Activated T-helper 17 cell treated with anti-CD3 and anti-CD28 coated beads, Interleukin-2, amount 50 U/mL, for 72 hours (primary cell): Measurements from ENCODE around the gene SLC39A13. TPM values are rescaled to one million over a fixed set of nuclear protein-coding genes. Genes with fewer than 3 reads are reported as not detected.
A peak's percentile ranks its signal among the peaks of the same experiment; 100 is the strongest.
"Not testable (repeated sequence)": the region's sequence is repeated elsewhere in the genome, so short reads cannot be mapped to it uniquely, and the experiment has no call there.

Experiments
- ATAC-seq: fragments of 150-1000 bp; cut with Tn5 transposase; replicated peaks from 2 replicates; pipeline ENCODE4 v1.10.0; 2021; ENCODE audit warnings: mild to moderate bottlenecking, moderate library complexity
- H3K27ac Mint-ChIP-seq: one replicate; pipeline ENCODE4 v1.8.0; 2022; ENCODE audit warnings: mixed read lengths
- H3K27me3 Mint-ChIP-seq: one replicate; pipeline ENCODE4 v1.8.0; 2022; ENCODE audit warnings: mixed read lengths
- H3K36me3 Mint-ChIP-seq: one replicate; pipeline ENCODE4 v1.8.0; 2022; ENCODE audit warnings: low read depth, mild to moderate bottlenecking, mixed read lengths
- H3K4me1 Mint-ChIP-seq: one replicate; pipeline ENCODE4 v1.8.0; 2022; ENCODE audit warnings: mixed read lengths
- H3K4me3 Mint-ChIP-seq: one replicate; pipeline ENCODE4 v1.8.0; 2022; ENCODE audit warnings: mild to moderate bottlenecking, mixed read lengths
- H3K9me3 Mint-ChIP-seq: one replicate; pipeline ENCODE4 v1.8.0; 2022; ENCODE audit warnings: mixed read lengths
- total RNA-seq, 2 donors: library from RNA; stranded (reverse); gene quantifications; one replicate each; pipeline ENCODE4 v1.2.3, GENCODE V29; 2022

SLC39A13 gene
- total RNA-seq, 2 donors from 2014 or later = 16.1 to 17.5 TPM

DNA sequence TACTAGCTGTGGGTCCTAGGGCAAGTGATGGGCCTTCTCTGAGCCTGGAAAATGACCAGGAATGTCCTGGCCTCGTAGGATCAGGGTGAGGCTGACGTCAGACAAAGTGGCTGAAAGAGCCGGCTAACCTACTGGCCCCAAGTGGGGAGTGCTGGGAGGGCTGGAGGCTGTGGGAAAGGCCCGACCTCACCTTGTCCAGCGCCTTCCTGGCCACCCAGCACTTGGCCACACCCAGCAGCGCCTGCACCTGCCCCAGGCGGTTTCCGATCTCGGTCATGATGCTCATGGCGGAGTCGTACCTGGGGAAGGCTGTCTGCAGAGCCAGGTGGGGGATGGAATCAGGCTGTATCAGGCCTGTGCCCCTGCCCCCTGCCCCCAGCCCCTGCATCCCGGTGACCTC, 33.0 kb downstream of the SLC39A13 start:
- Mint-ChIP-seq H3K4me1 (no peaks in the 10 kb centered on the region), H3K4me3 (no peak overlapping the region), H3K27ac (no peak overlapping the region), H3K36me3 (no peaks in the 10 kb centered on the region), H3K9me3 (no peaks in the 10 kb centered on the region), H3K27me3 (no peaks in the 10 kb centered on the region)
- ATAC-seq = no peak

- Mint-ChIP-seq H3K27ac (no peak overlapping the region), H3K4me1 (peaks cover 5% of the 10 kb centered on the region), H3K36me3 (no peaks in the 10 kb centered on the region), H3K9me3 (no peaks in the 10 kb centered on the region), H3K4me3 (no peak overlapping the region), H3K27me3 (no peaks in the 10 kb centered on the region)
- no peak for ATAC-seq
These were observed 34.1 kb downstream of the SLC39A13 start for GRCh38 chr11:47442514-47442913.

GRCh38 chr11:47443028-47443700, 34.8 kb downstream of the SLC39A13 start:
- Mint-ChIP-seq H3K9me3 (no peaks in the 10 kb centered on the region), H3K36me3 (no peaks in the 10 kb centered on the region), H3K27ac (no peak overlapping the region), H3K27me3 (no peaks in the 10 kb centered on the region), H3K4me1 (peaks cover 5% of the 10 kb centered on the region), H3K4me3 (no peak overlapping the region)
- no peak for ATAC-seq

DNA sequence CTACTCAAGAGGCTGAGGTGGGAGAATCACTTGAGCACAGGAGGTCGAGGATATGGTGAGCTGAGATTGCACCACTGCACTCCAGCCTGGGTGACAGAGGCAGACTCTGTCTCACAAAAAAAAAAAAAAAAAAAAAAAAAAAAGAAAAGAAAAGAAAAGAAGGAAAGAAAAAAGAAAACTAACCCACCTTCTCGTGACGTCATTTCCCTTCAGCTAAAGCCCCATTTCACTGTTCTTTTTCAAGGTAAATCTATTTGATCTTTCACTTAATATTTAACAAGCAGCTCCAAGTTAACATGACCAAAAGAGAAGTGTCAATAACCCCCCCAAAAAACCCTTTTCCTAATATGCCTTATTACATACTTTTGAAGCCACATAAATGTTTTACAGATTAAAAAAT, 35.4 kb downstream of the SLC39A13 start:
- Mint-ChIP-seq H3K4me1 (peaks cover 5% of the 10 kb centered on the region), H3K27me3 (no peaks in the 10 kb centered on the region), H3K36me3 (no peaks in the 10 kb centered on the region), H3K27ac (no peak overlapping the region), H3K9me3 (no peaks in the 10 kb centered on the region), H3K4me3 (no peak overlapping the region)
- no peak for ATAC-seq

GRCh38 chr11:47445840-47446239, 37.5 kb downstream of the SLC39A13 start:
- Mint-ChIP-seq H3K4me1 (peaks cover 5% of the 10 kb centered on the region), H3K27ac (no peak overlapping the region), H3K4me3 (no peak overlapping the region), H3K36me3 (no peaks in the 10 kb centered on the region), H3K9me3 (no peaks in the 10 kb centered on the region), H3K27me3 (no peaks in the 10 kb centered on the region)
- no peak for ATAC-seq

- ATAC-seq = no peak
- Mint-ChIP-seq H3K27ac (peak overlapping the region; percentile 20), H3K4me3 (no peak overlapping the region), H3K36me3 (no peaks in the 10 kb centered on the region), H3K9me3 (no peaks in the 10 kb centered on the region), H3K27me3 (no peaks in the 10 kb centered on the region), H3K4me1 (peaks cover 5% of the 10 kb centered on the region)
These were observed 38.4 kb downstream of the SLC39A13 start for GRCh38 chr11:47446833-47447232.

DNA sequence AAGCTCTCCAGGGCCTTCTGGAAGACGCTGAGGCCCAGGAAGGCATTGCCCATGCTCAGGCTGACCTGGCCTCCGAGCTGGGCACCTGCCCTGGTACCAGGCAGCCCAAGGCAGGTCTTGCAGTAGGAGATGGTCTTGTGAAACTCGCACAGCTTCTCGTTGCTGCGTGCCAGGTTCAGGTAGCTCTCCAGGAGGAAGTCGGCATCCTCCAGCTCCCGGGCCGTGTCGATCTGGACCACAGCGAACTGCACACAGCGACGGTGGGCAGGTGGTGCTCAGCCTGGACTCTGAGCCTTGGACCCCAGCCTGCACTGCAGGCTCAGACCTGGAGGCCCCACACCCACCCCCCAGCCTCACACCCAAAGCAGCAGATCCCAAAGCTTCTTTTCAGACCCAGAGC, 39.5 kb downstream of the SLC39A13 start:
- ATAC-seq = no peak
- Mint-ChIP-seq H3K36me3 (no peaks in the 10 kb centered on the region), H3K4me3 (no peak overlapping the region), H3K4me1 (peaks cover 5% of the 10 kb centered on the region), H3K9me3 (no peaks in the 10 kb centered on the region), H3K27me3 (no peaks in the 10 kb centered on the region), H3K27ac (peak overlapping the region; percentile 20)

GRCh38 chr11:47448566-47449427, 40.4 kb downstream of the SLC39A13 start, which contains the start of gene RAPSN:
Gene RAPSN, minus strand, starts transcription at chr11:47449136. Its CDS starts 172 bp downstream, at chr11:47448964.
- Mint-ChIP-seq H3K36me3 (no peaks in the 10 kb centered on the region), H3K27ac (peak within 1 kb of the TSS; percentile 20), H3K9me3 (no peaks in the 10 kb centered on the region), H3K27me3 (no peaks in the 10 kb centered on the region), H3K4me3 (no peak within 1 kb of the TSS), H3K4me1 (peaks cover 5% of the 10 kb centered on the region)
- no peak for ATAC-seq

- Mint-ChIP-seq H3K4me3 (no peak overlapping the region), H3K36me3 (no peaks in the 10 kb centered on the region), H3K9me3 (no peaks in the 10 kb centered on the region), H3K27me3 (no peaks in the 10 kb centered on the region), H3K4me1 (peaks cover 5% of the 10 kb centered on the region), H3K27ac (no peak overlapping the region)
- no peak for ATAC-seq
These were observed 41.2 kb downstream of the SLC39A13 start for GRCh38 chr11:47449541-47449940.

DNA sequence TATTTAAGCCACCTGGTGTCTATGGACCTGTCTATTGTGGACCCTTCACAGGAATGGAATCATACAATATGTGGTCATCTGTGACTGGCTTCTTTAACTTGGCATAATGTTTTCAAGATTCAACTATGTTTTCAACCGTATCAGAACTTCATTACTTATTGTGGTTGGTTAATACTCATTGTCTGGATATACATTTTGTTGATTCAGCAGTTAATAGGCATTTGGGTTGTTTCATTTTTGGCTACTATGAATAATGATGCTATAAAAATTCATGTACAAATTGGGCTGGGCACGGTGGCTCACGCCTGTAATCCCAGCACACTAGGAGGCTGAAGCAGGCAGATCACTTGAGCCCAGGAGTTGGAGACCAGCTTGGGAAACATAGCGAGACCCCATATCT, 43.0 kb downstream of the SLC39A13 start:
- no peaks in the 10 kb centered on the region for H3K36me3 Mint-ChIP-seq
- H3K4me3 Mint-ChIP-seq = no peak overlapping the region
- no peak for ATAC-seq
- H3K4me1 Mint-ChIP-seq = peaks cover 5% of the 10 kb centered on the region
- H3K9me3 Mint-ChIP-seq = no peaks in the 10 kb centered on the region
- no peak overlapping the region for H3K27ac Mint-ChIP-seq
- H3K27me3 Mint-ChIP-seq = no peaks in the 10 kb centered on the region

- Mint-ChIP-seq H3K9me3 (no peaks in the 10 kb centered on the region), H3K27ac (no peak overlapping the region)
- no peak for ATAC-seq
These were observed 43.6 kb downstream of the SLC39A13 start for GRCh38 chr11:47451990-47452389.

GRCh38 chr11:47453365-47453764, 45.0 kb downstream of the SLC39A13 start:
- no peak overlapping the region for H3K27ac Mint-ChIP-seq
- H3K4me3 Mint-ChIP-seq = no peak overlapping the region
- no peaks in the 10 kb centered on the region for H3K4me1 Mint-ChIP-seq

More at GRCh38 chr11:47451990-47452389, 43.6 kb downstream of the SLC39A13 start:
- H3K36me3 Mint-ChIP-seq = no peaks in the 10 kb centered on the region
- H3K4me1 Mint-ChIP-seq = peaks cover 4% of the 10 kb centered on the region
- H3K4me3 Mint-ChIP-seq = no peak overlapping the region
- H3K27me3 Mint-ChIP-seq = no peaks in the 10 kb centered on the region

DNA sequence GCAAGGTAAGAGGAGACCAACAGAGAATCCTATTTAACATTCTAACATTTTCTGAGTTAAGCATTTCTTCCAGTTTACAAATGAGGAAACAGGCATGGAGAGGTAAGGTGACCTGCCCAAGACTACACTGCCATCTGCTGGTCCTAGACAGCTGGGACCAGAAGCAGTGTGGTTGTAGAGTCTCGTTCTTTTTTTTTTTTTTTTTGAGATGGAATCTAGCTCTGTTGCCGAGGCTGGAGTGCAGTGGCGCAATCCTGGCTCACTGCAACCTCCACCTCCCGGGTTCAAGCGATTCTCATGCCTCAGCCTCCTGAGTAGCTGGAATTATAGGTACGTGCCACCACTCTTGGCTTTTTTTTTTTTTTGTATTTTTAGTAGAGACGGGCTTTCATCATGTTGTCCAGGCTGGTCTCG, 45.9 kb downstream of the SLC39A13 start:
- not testable (repeated sequence) for H3K36me3 Mint-ChIP-seq, H3K9me3 Mint-ChIP-seq, H3K4me1 Mint-ChIP-seq, H3K27ac Mint-ChIP-seq, H3K27me3 Mint-ChIP-seq, H3K4me3 Mint-ChIP-seq
- peak; percentile 92 for ATAC-seq

More at GRCh38 chr11:47453365-47453764, 45.0 kb downstream of the SLC39A13 start:
- no peak for ATAC-seq
- Mint-ChIP-seq H3K9me3 (no peaks in the 10 kb centered on the region), H3K36me3 (no peaks in the 10 kb centered on the region), H3K27me3 (no peaks in the 10 kb centered on the region)

GRCh38 chr11:47460571-47461235, 52.3 kb downstream of the SLC39A13 start:
- no peaks in the 10 kb centered on the region for H3K9me3 Mint-ChIP-seq
- peaks cover 4% of the 10 kb centered on the region for H3K4me1 Mint-ChIP-seq
- peak overlapping the region; percentile 47 for H3K27ac Mint-ChIP-seq
- no peak for ATAC-seq
- H3K27me3 Mint-ChIP-seq = no peaks in the 10 kb centered on the region
- H3K36me3 Mint-ChIP-seq = peaks cover 32% of the 10 kb centered on the region
- H3K4me3 Mint-ChIP-seq = no peak overlapping the region
